B cell (primary cell): ENCODE measurements around the gene DUSP5. TPM values are rescaled to one million over a fixed set of nuclear protein-coding genes. Genes with fewer than 3 reads are reported as not detected.
"Not testable (repeated sequence)": the region's sequence is repeated elsewhere in the genome, so short reads cannot be mapped to it uniquely, and the experiment has no call there.

Experiments used
- ATAC-seq: fragments of 200-7000 bp; cut with Tn5 transposase; one replicate; pipeline ENCODE4 v1.10.0; 2021; ENCODE audit warnings: low read depth, mild to moderate bottlenecking, moderate number of reproducible peaks, moderate library complexity
- CTCF ChIA-PET: fragments of 350-600 bp; sonication (Branson Sonifier 250); formaldehyde crosslinking; loops from one replicate; lab custom pipeline; 2021; ENCODE audit warnings: antibody characterized with exemption, inconsistent platforms; lab: Charles Lee
- POLR2A ChIA-PET: fragments of 350-600 bp; sonication (Branson Sonifier 250); formaldehyde crosslinking; loops from one replicate; lab custom pipeline; 2021; ENCODE audit warnings: antibody characterized with exemption; lab: Charles Lee
- DNase-seq: peaks from one replicate; pipeline ENCODE4 v3.0.0; 2013
- H2AFZ ChIP-seq: 2 replicates; pipeline ENCODE4 v1.6.1; 2012; ENCODE audit warnings: mild to moderate bottlenecking, low read depth, low read length; ENCODE audit not compliant: insufficient read depth, poor library complexity, severe bottlenecking
- H3K27ac ChIP-seq, 2 donors: 1 replicate in 1 of 2; 2 replicates in 1 of 2; pipeline ENCODE4 v1.5.1; 2012 to 2013; ENCODE audit warnings: low read length in 2 of 2, mild to moderate bottlenecking in 2 of 2, moderate library complexity in 1 of 2
- H3K27me3 ChIP-seq, 4 experiments: fragments of 200-600 bp in 1 of 4; sonication (generic) in 1 of 4; replicated peaks in 1 of 4; 1 replicate in 2 of 4; 2 replicates in 2 of 4; pipeline versions ENCODE4 v1.6.1 to v1.7.0; 2013 to 2016; ENCODE audit warnings: low read length in 3 of 4, mild to moderate bottlenecking in 2 of 4, mixed read lengths in 1 of 4, moderate library complexity in 1 of 4; ENCODE audit not compliant: insufficient read depth in 4 of 4, control insufficient read depth in 3 of 4; ENCODE audit errors: control extremely low read depth in 1 of 4
- H3K36me3 ChIP-seq, 2 experiments: replicated peaks in 1 of 2; 1 replicate in 1 of 2; 2 replicates in 1 of 2; pipeline versions ENCODE4 v1.6.1 to v1.7.1; 2013; ENCODE audit warnings: low read length in 1 of 2; ENCODE audit not compliant: insufficient read depth in 2 of 2, control insufficient read depth in 1 of 2; ENCODE audit errors: control extremely low read depth in 1 of 2, extremely low read depth in 1 of 2
- H3K4me1 ChIP-seq, 2 donors: fragments of 200-600 bp in 1 of 2; sonication (generic) in 1 of 2; 1 replicate in 1 of 2; 2 replicates in 1 of 2; pipeline versions ENCODE4 v1.5.1 to v1.6.1; 2013 to 2017; ENCODE audit warnings: low read length in 2 of 2; ENCODE audit not compliant: control insufficient read depth in 2 of 2, insufficient read depth in 2 of 2
- H3K4me2 ChIP-seq: replicated peaks from 2 replicates; pipeline ENCODE3; 2012; ENCODE audit warnings: mild to moderate bottlenecking, low read depth, low read length; ENCODE audit not compliant: poor library complexity, severe bottlenecking
- H3K4me3 ChIP-seq, 5 experiments: fragments of 200-600 bp in 1 of 5; sonication (generic) in 1 of 5; 1 replicate in 3 of 5; 2 replicates in 2 of 5; pipeline versions ENCODE4 v1.5.1 to v1.7.0; 2011 to 2016; ENCODE audit warnings: low read length in 4 of 5, mild to moderate bottlenecking in 4 of 5, low read depth in 2 of 5, control low read depth in 1 of 5, moderate library complexity in 1 of 5; ENCODE audit not compliant: insufficient read depth in 1 of 5; ENCODE audit errors: control extremely low read depth in 1 of 5, extremely low read depth in 1 of 5
- H3K79me2 ChIP-seq: fragments of 200-600 bp; sonication (generic); one replicate; pipeline ENCODE4 v1.6.0; 2016; ENCODE audit warnings: low read length; ENCODE audit not compliant: control insufficient read depth, insufficient read depth
- H3K9ac ChIP-seq: fragments of 200-600 bp; sonication (generic); 2 replicates; pipeline ENCODE4 v1.6.1; 2017; ENCODE audit warnings: mild to moderate bottlenecking, low read length, moderate library complexity
- H3K9me3 ChIP-seq, 3 donors: one replicate each; pipeline versions ENCODE4 v1.6.1 to v1.7.1; 2013; ENCODE audit warnings: low read length in 2 of 3; ENCODE audit not compliant: control insufficient read depth in 2 of 3, insufficient read depth in 1 of 3; ENCODE audit errors: control extremely low read depth in 1 of 3
- H4K20me1 ChIP-seq: 2 replicates; pipeline ENCODE4 v1.6.0; 2012; ENCODE audit warnings: mild to moderate bottlenecking, low read length; ENCODE audit not compliant: insufficient read depth, control insufficient read depth, poor library complexity, severe bottlenecking
- H3K27ac Mint-ChIP-seq: one replicate; pipeline ENCODE4 v1.8.0; 2021; ENCODE audit warnings: mixed read lengths
- H3K27me3 Mint-ChIP-seq: one replicate; pipeline ENCODE4 v1.8.0; 2021; ENCODE audit warnings: mixed read lengths
- H3K4me1 Mint-ChIP-seq: one replicate; pipeline ENCODE4 v1.8.0; 2021; ENCODE audit warnings: mixed read lengths
- H3K4me3 Mint-ChIP-seq: one replicate; pipeline ENCODE4 v1.8.0; 2021; ENCODE audit warnings: mixed read lengths
- H3K9me3 Mint-ChIP-seq: one replicate; pipeline ENCODE4 v1.8.0; 2022; ENCODE audit warnings: mixed read lengths; ENCODE audit not compliant: insufficient read depth
- CTCF ChIP-seq: fragments of 200-600 bp; IDR thresholded peaks from one replicate; pipeline ENCODE4 v1.8.0; 2022; ENCODE audit warnings: antibody characterized with exemption, mild to moderate bottlenecking
- EZH2 ChIP-seq: IDR thresholded peaks from 2 replicates; pipeline ENCODE4 v1.6.1; 2012; ENCODE audit warnings: borderline replicate concordance, low read depth, mild to moderate bottlenecking, moderate library complexity, low read length; ENCODE audit not compliant: insufficient read depth, poor library complexity, severe bottlenecking
- WGBS: methylation state at CpG from one replicate; pipeline ENCODE4 v1.1.5; 2013; ENCODE audit warnings: missing lambda C conversion rate; ENCODE audit not compliant: insufficient coverage; 5-methylcytosine and 5-hydroxymethylcytosine counted together
- intact Hi-C: fragments of 100-400 bp; cut with micrococcal nuclease; formaldehyde crosslinking; loops from one replicate; pipeline ENCODE4 v1.10.0; 2022
- polyA plus RNA-seq: library from polyadenylated mRNA; depleted of rRNA; stranded (reverse); fragments of >200 nt; gene quantifications from 2 replicates; pipeline ENCODE4 v1.2.3, GENCODE V29; 2012
- total RNA-seq, 2 donors: library from RNA; stranded (reverse); fragments of 120-200 nt in 1 of 2; gene quantifications; 1 replicate in 1 of 2; 2 replicates in 1 of 2; pipeline versions ENCODE4 v1.2.3 to v1.2.4, GENCODE V29; 2013 to 2022

The DUSP5 gene
- total and polyA plus RNA-seq, 2 donors (not counting 1 experiment from before 2014, with no cell fraction given), result 10.0 to 71.0 TPM

GRCh38 chr10:110462166-110463095, 35.3 kb upstream of the DUSP5 start:
- TF ChIP-seq EZH2 (no peak), CTCF (no peak)
- no peak overlapping the region for H3K4me3 Mint-ChIP-seq
- intact Hi-C loops, result no loop called here
- Histone ChIP-seq H3K27ac (no peak overlapping the region), H3K79me2 (no peaks in the 10 kb centered on the region), H3K4me2 (no peak overlapping the region), H3K9ac (no peak overlapping the region), H4K20me1 (no peaks in the 10 kb centered on the region), H3K27me3 (no peaks in the 10 kb centered on the region), H3K36me3 (no peaks in the 10 kb centered on the region), H3K4me1 (peaks cover 51 to 52% of the 10 kb centered on the region in 2 donors), H3K9me3 (no peaks in the 10 kb centered on the region), H3K4me3 (no peak overlapping the region), H2AFZ (no peak overlapping the region)
- H3K4me1 Mint-ChIP-seq, result peaks cover 51% of the 10 kb centered on the region
- peaks cover 8% of the 10 kb centered on the region for H3K27me3 Mint-ChIP-seq
- DNase-seq, result no peak
- ChIA-PET CTCF (no interaction called here), POLR2A (interaction anchor here (0.6 kb wide), 1 partner anchor 71 kb away, joined by 3 read pairs; no protein-coding TSS in a partner anchor)
- ATAC-seq, result no peak
- peak overlapping the region; percentile 22 for H3K27ac Mint-ChIP-seq
- 90% methylated on average over 19 of the region's 19 CpGs for WGBS
- no peaks in the 10 kb centered on the region for H3K9me3 Mint-ChIP-seq

- H3K9ac ChIP-seq, H3K27ac ChIP-seq, DNase-seq, H3K9me3 Mint-ChIP-seq, intact Hi-C loops, H3K4me1 Mint-ChIP-seq, H3K4me1 ChIP-seq, H3K4me3 ChIP-seq, H3K27me3 Mint-ChIP-seq, H3K9me3 ChIP-seq, H4K20me1 ChIP-seq, H3K36me3 ChIP-seq, POLR2A ChIA-PET, H3K4me2 ChIP-seq, ATAC-seq, CTCF ChIA-PET, H2AFZ ChIP-seq, H3K4me3 Mint-ChIP-seq, H3K27me3 ChIP-seq, H3K79me2 ChIP-seq: not testable (repeated sequence)
- peak overlapping the region; percentile 50 for H3K27ac Mint-ChIP-seq
- WGBS, result no CpG with 5 or more reads among the region's 2 CpGs
These were observed 29.4 kb upstream of the DUSP5 start for GRCh38 chr10:110468258-110468657.

- H3K27ac Mint-ChIP-seq, POLR2A ChIA-PET, H3K79me2 ChIP-seq, ATAC-seq, H3K36me3 ChIP-seq, H3K4me2 ChIP-seq, H3K27ac ChIP-seq, H4K20me1 ChIP-seq, intact Hi-C loops, H3K4me1 ChIP-seq, H3K4me3 Mint-ChIP-seq, H3K4me3 ChIP-seq, H3K9me3 ChIP-seq, H3K9me3 Mint-ChIP-seq, H2AFZ ChIP-seq, H3K4me1 Mint-ChIP-seq, CTCF ChIA-PET, DNase-seq, H3K27me3 Mint-ChIP-seq, H3K27me3 ChIP-seq, H3K9ac ChIP-seq: not testable (repeated sequence)
- WGBS, result 85% methylated on average over 10 of the region's 10 CpGs
These were observed 27.2 kb upstream of the DUSP5 start for GRCh38 chr10:110470541-110470940.
